H4 (cell line): ENCODE data around the gene MRPL36. TPM values are rescaled to one million over a fixed set of nuclear protein-coding genes. Genes with fewer than 3 reads are reported as not detected.
"Not testable (repeated sequence)": the region's sequence is repeated elsewhere in the genome, so short reads cannot be mapped to it uniquely, and the experiment has no call there.

Experiments
- DNase-seq: peaks from one replicate; pipeline ENCODE4 v3.0.0-alpha.2; 2015; ENCODE audit warnings: low spot score
- total RNA-seq: library from RNA; depleted of rRNA; stranded (reverse); fragments of >200 nt; shearing (Covaris generic); gene quantifications from 2 replicates; pipeline ENCODE4 v1.2.3, GENCODE V29; 2014

The MRPL36 gene
- total RNA-seq, 1 experiment from 2014 or later: 95.5 TPM

DNA sequence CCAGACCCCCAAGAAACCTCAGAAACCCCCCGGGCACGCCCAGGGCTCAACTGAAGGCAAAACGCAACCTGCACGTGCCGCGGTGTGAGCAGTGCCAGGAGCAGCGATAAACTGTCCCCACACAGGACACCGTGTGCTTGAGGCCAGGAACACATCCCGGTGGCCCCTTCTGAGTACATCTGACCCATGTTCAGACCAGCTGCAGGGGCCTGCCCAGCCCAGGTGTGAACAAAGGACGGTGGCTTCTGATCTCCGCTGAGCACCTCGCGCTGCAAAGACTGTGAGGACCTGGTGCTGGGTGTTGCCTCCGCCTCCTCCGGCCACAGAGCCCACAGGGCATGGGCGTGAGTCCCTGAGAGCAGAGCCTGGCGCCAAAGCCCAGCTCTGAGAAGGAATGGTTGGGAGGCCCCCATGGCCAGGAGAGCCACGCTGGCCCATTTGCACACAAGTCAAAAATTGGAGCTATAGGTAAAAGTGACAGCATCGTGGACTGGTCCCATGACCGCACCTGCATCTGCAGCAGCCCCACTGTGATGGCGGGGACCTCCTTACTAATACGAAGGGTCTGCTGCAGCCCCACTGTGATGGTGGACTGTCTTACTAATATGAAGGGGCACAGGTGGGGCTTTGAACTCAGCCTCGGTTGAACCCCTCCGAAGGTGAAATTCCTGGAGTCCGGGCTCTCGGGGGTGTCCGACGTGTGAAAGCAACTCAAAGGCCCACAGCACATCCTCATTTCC, 33.0 kb upstream of the MRPL36 start:
- DNase-seq: no peak

DNA sequence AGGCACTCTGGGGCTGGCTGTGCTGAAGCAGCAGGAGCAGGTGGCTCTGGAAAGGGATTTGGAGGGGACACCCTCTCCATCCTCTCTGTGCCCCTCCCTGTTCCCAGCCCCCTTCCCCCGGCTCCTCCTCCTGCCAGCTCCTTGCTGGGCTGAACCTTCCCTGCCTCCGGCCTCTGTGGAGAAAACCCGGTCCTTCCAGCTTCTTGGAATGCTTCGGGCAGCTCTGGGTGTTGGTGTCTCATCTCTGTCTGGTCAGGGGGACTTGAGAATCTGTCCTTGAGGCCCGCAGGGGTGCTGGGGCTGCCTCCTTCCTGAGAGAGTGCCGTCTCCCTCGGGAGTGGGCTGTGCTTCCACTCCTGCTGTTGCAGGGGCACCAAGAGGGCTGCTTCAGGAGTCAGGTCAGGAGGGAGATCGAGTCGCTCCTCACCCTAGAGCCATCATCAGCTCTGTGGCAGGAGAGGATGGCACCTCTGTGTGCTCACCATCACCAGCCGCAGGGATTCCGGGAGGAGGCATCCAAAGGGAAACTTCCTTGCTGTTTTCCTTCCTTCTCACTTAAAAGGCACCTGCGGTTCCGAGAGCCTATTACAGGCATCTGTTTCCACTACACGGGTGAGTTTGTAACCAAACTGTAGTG, 32.2 kb upstream of the MRPL36 start:
- DNase-seq: no peak

DNA sequence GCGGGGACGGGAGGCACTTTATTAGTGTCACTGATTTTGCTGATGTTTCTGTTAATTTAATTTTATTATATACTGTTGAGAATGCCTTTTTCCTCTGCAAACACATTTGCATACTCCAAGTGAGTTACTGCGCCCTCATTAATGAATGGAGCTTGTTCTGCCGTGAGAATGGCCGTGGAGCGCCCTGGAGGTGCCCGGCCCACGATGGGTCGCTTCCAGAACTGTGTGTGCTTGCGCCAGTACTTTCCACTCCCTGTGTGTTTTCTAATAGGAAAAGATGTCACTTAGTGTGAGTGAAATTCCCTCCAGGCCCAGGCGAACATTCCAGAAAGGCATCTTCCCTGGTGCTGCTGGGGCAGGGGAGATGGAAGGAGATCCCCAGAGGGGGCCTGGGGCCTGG, 31.6 kb upstream of the MRPL36 start:
- no peak for DNase-seq

DNA sequence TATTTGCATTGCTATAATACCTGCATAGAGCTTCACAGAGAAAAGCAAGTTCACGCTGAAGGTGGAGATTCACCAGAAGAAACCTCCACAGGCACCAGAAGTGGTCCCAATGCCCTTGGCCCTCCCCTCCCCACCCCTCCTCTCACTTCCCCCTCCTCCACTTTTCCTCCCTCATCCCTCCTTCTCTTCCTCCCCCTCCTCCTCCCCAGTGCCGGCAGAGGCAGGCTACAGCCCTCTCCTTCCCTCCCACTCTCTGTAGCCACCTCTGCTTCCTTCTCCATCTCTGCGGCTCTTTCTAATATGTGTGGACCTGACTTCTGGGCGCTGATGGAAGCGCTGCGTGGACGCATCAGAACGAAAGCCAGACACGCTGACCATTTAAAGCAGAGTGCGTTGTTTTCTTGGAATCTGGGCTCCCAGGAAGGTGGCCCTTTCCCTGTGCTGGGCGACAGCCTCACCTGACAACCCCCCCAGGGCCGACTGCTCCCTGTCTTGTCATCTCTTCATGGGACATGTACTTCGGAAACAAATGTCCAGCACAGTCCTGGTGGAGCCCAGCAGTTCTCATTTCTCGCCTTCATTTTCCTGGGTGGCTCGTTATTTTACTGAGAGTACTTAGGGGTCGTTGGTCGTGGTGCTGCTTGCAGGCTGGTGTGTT, 31.1 kb upstream of the MRPL36 start:
- DNase-seq: no peak

DNA sequence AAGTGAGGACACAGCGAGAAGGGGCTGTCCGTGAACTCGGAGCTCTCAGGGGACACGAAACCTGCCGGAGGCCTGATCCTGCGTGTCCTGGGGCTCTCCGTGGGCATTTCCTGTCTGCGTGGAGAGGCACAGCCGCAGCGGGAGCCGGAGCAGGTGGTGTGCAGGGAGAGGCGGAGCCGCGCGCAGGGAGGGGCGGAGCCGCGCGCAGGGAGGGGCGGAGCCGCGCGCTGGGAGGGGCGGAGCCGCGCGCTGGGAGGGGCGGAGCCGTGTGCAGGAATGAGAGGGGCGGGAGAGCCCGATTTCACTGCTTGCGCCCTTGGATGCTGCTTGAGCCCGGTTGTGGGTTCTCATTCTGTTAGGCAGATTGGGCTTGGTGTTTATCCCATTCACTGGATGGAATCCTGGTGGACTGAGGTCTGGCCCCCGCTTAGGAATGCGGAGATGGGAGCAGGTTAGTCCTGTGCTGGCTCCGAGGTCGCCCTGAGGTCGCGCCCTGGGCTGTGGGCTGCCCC, 28.3 kb upstream of the MRPL36 start:
- no peak for DNase-seq

DNA sequence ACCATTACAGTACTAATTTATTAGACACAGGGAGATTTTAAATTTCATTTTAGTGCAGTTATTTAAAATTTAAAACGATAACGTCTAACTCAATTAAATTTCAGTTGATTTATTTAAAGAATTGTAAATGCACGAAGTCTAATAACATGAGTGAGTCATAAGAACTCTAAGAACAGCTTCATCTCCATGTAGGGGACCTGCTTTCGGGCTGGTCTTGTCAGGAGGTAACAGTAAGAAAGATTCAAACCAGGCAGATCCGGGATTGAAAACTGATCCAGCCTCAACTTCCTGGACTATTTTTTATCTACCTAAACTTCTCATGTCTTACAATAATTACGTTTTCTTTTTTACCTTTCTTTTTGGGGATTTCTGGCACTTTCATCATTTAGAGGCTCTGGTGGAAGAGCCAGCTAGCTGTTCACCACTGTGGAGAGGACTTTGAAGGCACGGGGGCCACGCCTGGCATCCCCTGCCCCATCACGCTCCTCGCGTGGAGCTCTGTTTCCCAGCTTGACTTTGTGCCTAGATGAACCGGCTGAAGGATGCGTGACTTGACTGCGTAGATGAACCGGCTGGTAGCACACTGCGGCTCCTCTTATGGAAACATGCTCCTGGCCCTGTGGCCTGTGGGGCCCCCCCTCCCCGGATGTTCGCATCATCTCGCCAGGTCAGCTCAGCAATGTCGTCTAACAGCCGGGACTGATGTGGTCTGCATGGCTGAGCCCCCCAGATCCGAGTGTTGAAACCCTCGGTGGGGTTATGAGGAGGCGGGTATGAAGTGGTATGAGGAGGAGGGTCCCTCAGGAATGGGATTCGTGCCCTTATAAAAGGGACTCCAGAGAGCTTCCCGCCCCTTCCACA, 27.6 kb upstream of the MRPL36 start:
- DNase-seq: no peak

DNA sequence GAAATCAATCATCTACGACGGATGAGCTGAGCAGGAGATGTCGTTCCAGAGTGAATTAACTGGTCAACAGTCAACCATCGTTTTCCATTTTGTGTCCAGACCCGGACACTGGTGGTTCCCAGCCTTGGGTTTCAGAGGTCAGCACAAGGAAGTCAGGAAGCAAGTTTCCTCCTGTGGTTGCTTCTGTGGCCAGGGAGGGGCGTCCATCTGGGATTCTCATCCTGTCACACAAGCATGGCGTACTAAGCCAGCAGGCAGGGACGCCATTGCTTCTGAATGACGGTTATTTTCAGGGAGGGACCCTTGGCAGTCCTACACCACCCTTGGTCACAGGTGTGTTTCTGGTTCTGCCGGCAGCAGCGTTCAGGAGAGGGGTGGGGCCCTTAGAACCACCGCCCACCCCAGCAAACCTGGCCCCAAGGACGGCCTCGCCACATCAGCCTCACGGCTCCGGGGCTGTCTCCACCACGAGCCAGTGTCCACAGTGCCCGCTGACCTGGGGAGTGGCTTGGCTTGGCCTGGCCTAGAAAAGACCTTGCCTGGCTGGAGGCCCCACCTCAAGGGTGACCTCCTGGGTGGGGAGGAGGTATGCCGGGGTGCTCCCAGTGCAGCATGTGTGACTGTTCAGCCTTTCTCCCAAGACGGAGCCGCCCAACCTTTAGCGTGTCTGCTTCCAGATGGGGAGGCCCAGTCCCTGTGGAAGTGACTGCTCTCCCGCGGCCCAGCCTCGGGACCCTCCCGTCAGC, 26.8 kb upstream of the MRPL36 start:
- no peak for DNase-seq

DNA sequence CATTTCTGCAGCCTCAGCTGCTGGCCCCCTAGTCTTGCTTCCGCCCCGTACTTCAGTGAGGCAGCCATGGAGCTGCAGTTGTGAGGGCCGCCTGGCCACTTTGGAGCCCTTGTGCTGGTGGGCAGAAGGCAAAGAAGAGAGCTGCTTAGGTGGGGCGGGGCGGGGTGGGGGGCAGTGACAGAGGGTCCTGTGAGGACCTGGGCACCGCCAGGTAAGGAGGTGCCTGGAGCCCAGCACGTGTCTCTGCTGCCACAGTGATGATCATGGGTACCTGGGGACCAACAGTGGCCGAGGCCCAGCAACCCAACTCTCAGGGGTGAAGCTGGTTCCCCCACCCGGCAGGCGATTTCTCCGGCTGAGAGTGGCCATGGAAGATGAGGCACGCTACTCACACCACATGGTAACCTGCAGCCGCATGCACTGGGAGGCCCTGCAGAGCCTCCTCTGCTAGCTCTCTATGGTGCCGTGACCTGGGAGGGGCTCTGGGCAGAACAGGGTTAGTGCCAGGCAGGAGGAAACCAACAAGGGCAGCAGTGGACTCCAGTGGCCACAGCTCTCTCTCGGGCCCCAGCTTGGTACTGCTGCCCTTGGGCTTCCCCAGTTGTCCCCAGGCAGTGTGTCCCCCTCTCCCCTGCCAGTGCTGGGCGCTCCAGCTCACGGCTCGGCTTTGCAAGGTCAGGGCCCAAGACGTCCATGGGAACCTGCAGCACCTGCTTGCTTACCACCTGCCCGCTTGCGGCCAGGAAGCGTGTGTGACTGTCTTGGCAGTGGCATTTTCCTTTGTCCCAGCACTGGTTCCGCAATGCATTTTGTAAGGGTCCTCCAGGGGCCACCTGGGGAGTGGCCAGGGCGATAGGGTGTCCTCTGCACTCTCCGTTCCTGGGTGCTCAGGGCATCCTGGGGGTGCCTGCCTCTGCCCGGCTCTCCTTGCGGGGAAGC, 25.5 kb upstream of the MRPL36 start:
- no peak for DNase-seq

DNA sequence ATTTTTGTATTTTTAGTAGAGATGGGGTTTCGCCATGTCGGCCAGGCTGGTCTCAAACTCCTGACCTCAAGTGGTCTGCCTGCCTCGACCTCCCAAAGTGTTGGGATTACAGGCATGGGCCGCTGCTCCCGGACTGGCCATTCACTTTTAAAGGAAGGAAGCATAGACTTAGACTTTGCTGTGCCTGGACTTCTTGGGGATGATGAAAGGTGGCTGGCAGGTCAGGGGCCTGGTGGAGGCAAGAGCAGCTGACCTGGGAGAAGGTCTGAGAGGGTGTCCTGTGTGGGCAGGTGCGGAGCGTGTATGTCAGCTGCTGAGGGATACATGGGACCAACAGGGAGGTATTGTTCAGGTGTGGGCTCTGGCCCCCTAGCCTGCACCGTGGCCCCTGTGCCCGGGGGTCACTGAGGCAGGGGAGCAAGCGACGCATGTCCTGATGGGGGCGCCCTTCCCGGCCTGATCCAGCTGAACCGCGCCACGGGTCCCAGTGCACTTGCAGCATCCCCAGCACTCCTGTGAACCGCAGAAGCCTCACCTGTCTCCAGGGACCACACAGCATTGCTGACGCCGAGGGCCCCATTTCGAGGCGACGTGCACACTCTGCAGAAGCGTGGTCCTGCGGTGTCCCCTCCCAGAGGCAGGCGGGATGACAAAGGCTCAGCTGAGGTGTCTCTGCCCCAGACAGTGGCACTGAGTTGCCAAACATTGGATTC, 24.6 kb upstream of the MRPL36 start:
- DNase-seq: no peak

DNA sequence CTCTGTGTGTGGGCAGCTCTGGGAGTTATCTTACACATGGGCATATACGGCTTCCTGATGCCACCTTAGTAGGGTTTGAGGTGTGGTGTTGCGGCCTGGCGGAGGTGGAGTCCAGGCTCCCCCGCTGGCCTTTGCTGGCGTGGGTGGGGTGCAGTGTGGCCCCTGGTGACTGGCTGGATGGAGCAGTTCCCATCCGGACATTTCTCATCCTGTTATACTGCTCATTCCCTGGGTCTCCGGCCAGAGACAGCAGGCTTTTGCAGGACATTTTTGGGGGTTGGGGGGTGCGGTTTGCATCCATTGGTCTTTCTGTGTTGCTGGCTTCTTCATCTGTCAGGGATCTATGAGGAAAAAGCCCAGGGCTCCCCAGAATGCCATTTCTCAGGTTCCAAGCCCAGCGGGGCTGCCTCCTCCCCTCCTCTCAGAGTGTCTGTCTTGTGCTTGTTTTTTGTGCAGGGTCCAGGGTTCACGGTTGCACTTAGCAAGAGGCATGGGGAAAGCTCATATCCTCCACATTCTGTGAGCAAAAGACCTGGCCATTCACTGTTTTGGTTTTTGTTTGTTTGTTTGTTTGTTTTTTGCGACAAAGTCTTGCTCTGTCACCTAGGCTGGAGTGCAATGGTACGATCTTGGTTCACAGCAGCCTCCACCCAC, 23.9 kb upstream of the MRPL36 start:
- DNase-seq: no peak

DNA sequence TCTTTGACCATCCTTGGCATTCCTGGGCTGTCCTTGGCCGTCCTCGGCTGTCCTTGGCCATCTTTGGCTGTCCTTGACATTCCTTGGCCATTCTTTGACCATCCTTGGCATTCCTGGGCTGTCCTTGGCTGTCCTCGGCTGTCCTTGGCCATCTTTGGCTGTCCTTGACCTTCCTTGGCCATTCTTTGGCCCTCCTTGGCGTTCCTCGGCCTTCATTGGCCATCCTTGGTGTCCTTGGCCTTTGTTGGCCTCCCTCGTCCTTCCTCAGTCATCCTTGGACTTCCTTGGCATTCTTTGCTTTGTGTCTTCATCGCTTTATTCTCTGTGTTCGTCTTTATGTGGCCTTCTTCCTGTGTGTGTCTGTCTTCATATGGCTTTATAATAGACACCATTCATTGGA, 22.2 kb upstream of the MRPL36 start:
- DNase-seq: no peak

DNA sequence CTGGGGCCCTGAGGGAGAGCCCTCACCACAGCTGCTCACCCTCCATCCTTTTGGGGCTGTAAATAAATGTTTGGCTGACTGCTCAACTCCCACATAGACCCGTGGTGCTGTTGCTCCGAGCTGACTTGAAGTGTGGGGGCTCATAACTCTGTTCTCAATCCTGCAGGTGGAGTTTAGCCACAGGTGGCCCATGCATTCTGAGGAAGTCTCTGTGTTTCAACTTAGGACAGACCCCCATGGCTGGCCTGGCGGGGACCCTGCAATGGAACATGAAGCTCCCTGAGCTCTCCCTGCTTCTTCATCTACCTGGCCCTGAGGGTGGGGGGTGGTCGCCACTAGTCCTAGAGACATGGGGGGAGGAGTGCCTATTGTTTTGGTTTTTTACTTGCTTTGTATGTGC, 21.3 kb upstream of the MRPL36 start:
- DNase-seq: no peak

DNA sequence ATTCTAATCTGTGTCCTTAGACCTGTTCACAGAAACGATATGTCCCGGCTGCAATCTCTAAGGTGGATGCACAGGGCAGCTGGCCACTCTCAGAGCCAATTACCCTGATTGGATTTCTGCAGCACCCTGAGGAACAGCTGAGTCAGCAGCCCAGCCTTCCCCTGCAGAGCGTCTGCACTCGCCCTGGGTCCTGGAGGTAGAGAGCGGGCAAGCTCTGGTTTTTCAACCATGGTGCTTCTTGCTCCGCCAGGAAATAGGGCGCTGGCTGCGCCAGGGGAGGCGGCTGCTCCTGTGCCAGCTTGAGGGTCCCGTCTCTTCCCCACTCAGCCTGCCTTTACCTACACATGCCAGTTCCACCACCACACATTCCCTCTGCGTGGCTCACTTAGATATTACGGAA, 20.7 kb upstream of the MRPL36 start:
- DNase-seq: no peak

DNA sequence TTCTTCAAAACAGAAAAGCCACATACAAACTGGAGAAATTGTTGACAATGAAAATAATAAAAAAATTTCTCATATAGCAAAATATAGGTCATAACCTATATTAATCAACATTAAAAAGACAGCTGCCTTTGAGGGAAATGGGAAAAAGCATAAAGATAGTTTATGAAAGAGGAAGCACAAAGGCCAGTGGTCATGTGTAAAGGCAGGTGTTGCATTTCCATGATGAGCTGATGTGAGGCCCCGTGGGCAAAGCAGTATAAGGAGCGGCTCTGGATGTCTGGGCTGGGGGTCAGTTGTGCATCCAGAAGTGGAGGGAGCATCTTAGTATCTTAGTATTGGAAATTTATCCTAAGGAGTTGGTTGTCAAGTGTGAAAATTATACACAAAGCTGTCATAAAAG, 19.8 kb upstream of the MRPL36 start:
- no peak for DNase-seq

DNA sequence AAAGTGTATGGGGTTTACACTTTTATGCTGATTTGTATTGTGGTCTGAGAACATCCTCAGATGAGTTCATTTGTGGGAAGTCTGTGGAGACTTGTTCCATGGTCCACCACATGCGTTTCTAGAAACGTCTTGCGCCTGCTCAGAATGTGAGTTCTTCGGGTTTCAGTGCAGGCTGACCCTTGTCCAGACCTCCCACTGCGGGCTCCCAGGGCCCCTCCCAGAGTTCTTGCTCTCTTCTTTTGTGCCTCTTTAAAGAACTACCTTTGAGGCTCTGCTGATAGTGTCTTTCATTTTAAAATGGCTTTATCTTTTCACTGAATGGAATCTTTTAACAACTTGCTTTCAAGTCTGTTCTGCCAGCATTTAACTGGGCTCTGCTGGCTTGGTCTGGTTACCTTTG, 19.1 kb upstream of the MRPL36 start:
- no peak for DNase-seq

DNA sequence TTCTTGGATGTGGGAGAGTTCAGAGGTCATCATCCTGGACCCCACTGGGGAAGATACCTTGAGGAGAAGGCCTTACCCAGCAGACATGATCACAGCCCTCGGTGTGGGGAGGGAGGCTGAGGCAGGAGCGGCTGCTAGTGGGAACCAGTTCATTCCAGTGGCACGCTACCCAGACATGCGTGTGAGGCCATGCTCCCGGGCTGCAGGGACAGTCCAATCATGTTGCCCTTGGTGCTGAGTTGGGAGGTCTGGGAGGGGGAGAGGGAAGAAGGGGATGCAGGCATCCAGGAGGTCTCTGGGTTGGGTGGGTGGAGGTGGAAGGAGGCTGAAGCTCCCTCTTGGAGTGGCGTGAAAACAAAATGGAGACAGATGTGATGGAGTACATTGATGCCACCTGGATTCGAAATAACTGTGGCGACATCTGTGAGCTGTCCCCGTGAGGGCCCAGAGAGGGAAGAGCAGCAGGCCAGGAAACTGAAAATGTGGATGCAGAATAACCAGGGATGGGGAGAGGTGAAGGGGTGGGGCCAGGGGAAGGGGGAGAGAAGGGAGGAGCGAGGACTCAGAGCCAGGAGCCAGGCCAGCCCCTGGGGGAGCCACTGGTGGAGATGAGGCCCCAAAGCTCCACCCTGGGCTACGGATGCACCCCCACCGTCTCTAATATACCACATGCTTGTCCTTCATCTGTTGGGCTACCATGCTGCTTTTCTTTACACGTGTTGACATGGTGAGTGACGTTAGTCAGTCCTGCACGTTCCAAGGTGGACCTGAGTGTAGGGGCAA, 17.8 kb upstream of the MRPL36 start:
- no peak for DNase-seq

DNA sequence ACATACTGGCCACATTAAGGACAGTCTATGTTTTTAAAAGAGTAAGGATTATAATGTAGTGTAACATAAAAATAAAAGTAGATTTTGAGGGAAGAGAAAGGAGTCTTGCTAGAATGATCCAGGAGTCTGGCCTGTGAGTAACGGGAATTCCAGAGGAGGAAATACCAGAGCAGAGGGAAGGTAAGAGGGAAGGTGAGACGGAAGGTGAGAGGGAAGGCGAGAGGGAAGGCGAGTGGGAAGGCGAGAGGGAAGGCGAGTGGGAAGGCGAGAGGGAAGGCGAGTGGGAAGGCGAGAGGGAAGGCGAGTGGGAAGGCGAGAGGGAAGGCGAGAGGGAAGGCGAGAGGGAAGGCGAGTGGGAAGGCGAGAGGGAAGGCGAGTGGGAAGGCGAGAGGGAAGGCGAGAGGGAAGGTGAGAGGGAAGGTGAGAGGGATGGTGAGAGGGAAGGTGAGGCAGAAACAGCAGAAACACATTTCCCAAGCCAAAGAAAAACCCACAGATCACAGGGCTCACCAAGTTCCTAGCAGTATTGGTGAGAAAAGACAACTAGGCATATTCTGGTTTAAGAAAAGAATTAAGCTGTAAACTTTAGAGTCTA, 17.0 kb upstream of the MRPL36 start:
- DNase-seq: not testable (repeated sequence)

DNA sequence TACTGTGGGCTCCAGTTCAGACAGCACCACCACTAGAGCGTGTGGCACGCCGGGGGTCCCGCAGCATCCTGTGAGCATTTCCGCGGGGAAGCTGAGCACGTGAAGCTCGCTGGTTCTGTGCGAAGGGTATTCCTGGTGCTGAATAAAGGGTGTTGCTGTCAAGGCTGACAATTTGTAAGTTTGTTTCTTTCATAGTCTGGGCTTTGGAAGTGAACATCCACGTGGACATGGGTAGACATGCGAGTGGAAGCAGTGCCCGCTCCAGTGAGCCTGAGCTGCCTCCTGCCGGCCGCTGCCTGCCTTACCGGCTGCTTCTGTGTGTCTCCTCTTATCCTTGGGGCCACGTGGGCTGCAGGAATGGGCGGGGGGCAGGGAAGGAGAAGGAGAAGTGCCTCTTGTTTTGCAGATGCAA, 16.2 kb upstream of the MRPL36 start:
- no peak for DNase-seq
